Calu3 (cell line): ENCODE data around the gene TMEM72. TPM values are rescaled to one million over a fixed set of nuclear protein-coding genes. Genes with fewer than 3 reads are reported as not detected.
A peak's percentile ranks its signal among the peaks of the same experiment; 100 is the strongest.

Experiments
- BruUV-seq: library from RNA; stranded (reverse); fragments of 400-500 nt; replicated peaks from 2 replicates; lab custom pipeline; 2021; lab: Mats Ljungman, UMichigan
- CTCF ChIA-PET: fragments of 300-600 bp; sonication (Branson Sonifier 250); formaldehyde crosslinking; loops from one replicate; lab custom pipeline; 2022; ENCODE audit warnings: antibody characterized with exemption; lab: Charles Lee
- DNase-seq: peaks from one replicate; pipeline ENCODE4 v3.0.0; 2022
- H3K27ac Mint-ChIP-seq: one replicate; pipeline ENCODE4 v1.8.0; 2022; ENCODE audit warnings: mixed read lengths; ENCODE audit not compliant: unreplicated experiment
- H3K27me3 Mint-ChIP-seq: one replicate; pipeline ENCODE4 v1.8.0; 2022; ENCODE audit warnings: mixed read lengths; ENCODE audit not compliant: unreplicated experiment
- H3K36me3 Mint-ChIP-seq: one replicate; pipeline ENCODE4 v1.8.0; 2022; ENCODE audit warnings: mild to moderate bottlenecking, moderate library complexity, mixed read lengths; ENCODE audit not compliant: insufficient read depth, unreplicated experiment
- H3K4me1 Mint-ChIP-seq: one replicate; pipeline ENCODE4 v1.8.0; 2022; ENCODE audit warnings: mild to moderate bottlenecking, low read depth, mixed read lengths; ENCODE audit not compliant: unreplicated experiment
- H3K4me3 Mint-ChIP-seq: one replicate; pipeline ENCODE4 v1.8.0; 2022; ENCODE audit warnings: mild to moderate bottlenecking, low read depth, moderate library complexity, mixed read lengths; ENCODE audit not compliant: unreplicated experiment
- H3K9me3 Mint-ChIP-seq: one replicate; pipeline ENCODE4 v1.8.0; 2022; ENCODE audit warnings: low read depth, mixed read lengths; ENCODE audit not compliant: unreplicated experiment
- CTCF ChIP-seq: fragments of 200-600 bp; IDR thresholded peaks from one replicate; pipeline ENCODE4 v1.8.0; 2022; ENCODE audit warnings: antibody characterized with exemption; ENCODE audit not compliant: unreplicated experiment
- intact Hi-C: fragments of 100-400 bp; cut with micrococcal nuclease; formaldehyde crosslinking; loops from one replicate; pipeline ENCODE4 v1.10.0; 2022; ENCODE audit not compliant: unreplicated experiment
- total RNA-seq: library from RNA; stranded (reverse); gene quantifications from 2 replicates; pipeline ENCODE4 v1.2.3, GENCODE V29; 2022

Gene TMEM72
- total RNA-seq, 1 experiment from 2014 or later = not detected

- Mint-ChIP-seq H3K27ac (no peak overlapping the region), H3K36me3 (no peaks in the 10 kb centered on the region), H3K9me3 (peaks cover 4% of the 10 kb centered on the region), H3K27me3 (no peaks in the 10 kb centered on the region), H3K4me1 (peaks cover 17% of the 10 kb centered on the region), H3K4me3 (no peak overlapping the region)
- no TSS peak for BruUV-seq
- peak; percentile 50 for DNase-seq
- CTCF ChIA-PET = interaction anchor here (0.6 to 1.7 kb wide), 2 partner anchors 41 to 59 kb away, joined by 6 to 7 read pairs; no protein-coding TSS in a partner anchor
- intact Hi-C loops = loop anchor here (10.0 kb wide), 1 partner anchor 299 kb away; no protein-coding TSS in a partner anchor
- no peak for TF ChIP-seq CTCF
Observed at GRCh38 chr10:44935201-44935965, 24.2 kb downstream of the TMEM72 start.

- DNase-seq = no peak
- CTCF ChIA-PET = interaction anchor here (1.7 kb wide), 1 partner anchor 40 kb away, joined by 7 read pairs; no protein-coding TSS in a partner anchor
- Mint-ChIP-seq H3K36me3 (no peaks in the 10 kb centered on the region), H3K27me3 (no peaks in the 10 kb centered on the region), H3K9me3 (peaks cover 4% of the 10 kb centered on the region), H3K27ac (no peak overlapping the region), H3K4me3 (no peak overlapping the region), H3K4me1 (peaks cover 17% of the 10 kb centered on the region)
- BruUV-seq = no TSS peak
- no peak for TF ChIP-seq CTCF
- intact Hi-C loops = loop anchor here (10.0 kb wide), 1 partner anchor 299 kb away; no protein-coding TSS in a partner anchor
Observed at GRCh38 chr10:44935966-44936295, 24.8 kb downstream of the TMEM72 start.

- no peaks in the 10 kb centered on the region for H3K27me3 Mint-ChIP-seq
- H3K4me1 Mint-ChIP-seq = peaks cover 17% of the 10 kb centered on the region
- no TSS peak for BruUV-seq
- H3K36me3 Mint-ChIP-seq = no peaks in the 10 kb centered on the region
- H3K27ac Mint-ChIP-seq = no peak overlapping the region
- TF ChIP-seq CTCF = no peak
- no peak for DNase-seq
- H3K9me3 Mint-ChIP-seq = peaks cover 4% of the 10 kb centered on the region
- intact Hi-C loops = loop anchor here (10.0 kb wide), 1 partner anchor 298 kb away; no protein-coding TSS in a partner anchor
- CTCF ChIA-PET = interaction anchor here (1.7 kb wide), 1 partner anchor 40 kb away, joined by 7 read pairs; no protein-coding TSS in a partner anchor
- no peak overlapping the region for H3K4me3 Mint-ChIP-seq
Observed at GRCh38 chr10:44936314-44936975, 25.3 kb downstream of the TMEM72 start.

GRCh38 chr10:44937196-44938005 is 26.3 kb downstream of the TMEM72 start:
- no peak for TF ChIP-seq CTCF
- DNase-seq = no peak
- intact Hi-C loops = loop anchor here (10.0 kb wide), 1 partner anchor 297 kb away; no protein-coding TSS in a partner anchor
- no peaks in the 10 kb centered on the region for H3K27me3 Mint-ChIP-seq
- no TSS peak for BruUV-seq
- peaks cover 4% of the 10 kb centered on the region for H3K9me3 Mint-ChIP-seq
- no peak overlapping the region for H3K4me3 Mint-ChIP-seq
- H3K27ac Mint-ChIP-seq = no peak overlapping the region
- H3K36me3 Mint-ChIP-seq = no peaks in the 10 kb centered on the region
- H3K4me1 Mint-ChIP-seq = peaks cover 17% of the 10 kb centered on the region
- CTCF ChIA-PET = no interaction called here
